ENCODE measurements around the gene ERI3.

ERI3 gene

GRCh38 chr1:44259090-44259489 is 96.0 kb downstream of the ERI3 start:
- DNase-seq: no peak

DNA sequence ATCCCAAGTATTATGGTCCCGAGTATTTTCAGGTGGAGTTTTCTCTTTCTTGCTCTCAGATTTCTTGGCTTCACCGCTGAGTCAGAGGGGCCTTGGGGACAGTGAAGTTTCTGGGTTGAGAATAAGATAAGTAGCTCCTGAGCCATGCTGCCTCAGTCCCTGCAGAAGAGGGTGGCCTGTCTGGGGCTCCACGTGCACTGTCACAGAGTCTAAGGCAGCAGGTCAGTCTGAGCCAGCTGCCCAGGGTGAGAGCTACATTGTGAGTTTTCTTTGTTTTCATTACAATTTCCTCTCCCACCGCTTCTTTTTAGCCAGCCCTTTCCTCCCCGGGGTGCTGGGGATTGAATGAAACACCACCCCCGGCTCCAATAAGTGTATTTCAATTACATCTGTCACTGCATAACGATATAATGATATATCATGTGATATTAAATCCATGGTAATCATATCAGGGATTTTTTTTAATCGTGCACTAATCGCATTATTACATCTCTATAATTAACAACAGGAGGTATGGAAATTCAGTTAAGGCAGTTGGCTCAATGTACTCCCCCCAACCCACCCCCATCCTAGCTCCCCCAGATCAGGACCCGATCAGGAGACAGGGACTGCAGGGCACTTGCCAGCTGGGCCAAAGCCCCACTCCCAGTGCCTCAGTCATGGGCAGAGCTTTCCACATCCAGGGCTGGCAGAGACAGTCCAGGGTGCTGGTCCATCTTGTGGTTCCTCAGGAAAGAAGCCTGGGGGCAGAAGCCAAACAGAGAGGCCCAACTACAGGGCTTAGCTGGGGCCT is 98.1 kb downstream of the ERI3 start:
- no peak for DNase-seq

DNA sequence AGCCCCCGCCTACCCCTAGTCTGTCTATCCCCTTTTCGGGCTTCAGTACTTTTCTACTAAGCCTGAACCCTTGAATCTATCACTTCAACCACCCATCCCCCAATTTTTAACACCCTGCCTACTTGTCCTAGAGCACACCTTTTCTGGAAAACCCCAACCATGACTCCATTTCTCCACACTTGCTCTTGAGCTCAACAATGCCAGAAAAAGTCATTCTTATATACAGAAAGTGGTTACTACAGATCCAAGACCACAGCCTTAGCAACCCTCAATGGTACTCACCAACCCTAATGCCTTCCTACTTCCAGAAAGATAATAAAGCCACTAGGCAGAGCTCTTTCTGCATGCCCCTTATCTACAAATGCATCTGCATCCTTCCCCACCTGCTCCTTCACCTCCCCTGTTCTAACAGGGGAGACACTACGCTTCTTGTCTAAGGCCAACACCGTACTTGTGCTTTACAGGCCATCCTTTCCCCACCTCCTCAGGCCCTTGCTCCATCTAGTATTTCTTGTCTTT is 100.6 kb downstream of the ERI3 start:
- no peak for DNase-seq

DNA sequence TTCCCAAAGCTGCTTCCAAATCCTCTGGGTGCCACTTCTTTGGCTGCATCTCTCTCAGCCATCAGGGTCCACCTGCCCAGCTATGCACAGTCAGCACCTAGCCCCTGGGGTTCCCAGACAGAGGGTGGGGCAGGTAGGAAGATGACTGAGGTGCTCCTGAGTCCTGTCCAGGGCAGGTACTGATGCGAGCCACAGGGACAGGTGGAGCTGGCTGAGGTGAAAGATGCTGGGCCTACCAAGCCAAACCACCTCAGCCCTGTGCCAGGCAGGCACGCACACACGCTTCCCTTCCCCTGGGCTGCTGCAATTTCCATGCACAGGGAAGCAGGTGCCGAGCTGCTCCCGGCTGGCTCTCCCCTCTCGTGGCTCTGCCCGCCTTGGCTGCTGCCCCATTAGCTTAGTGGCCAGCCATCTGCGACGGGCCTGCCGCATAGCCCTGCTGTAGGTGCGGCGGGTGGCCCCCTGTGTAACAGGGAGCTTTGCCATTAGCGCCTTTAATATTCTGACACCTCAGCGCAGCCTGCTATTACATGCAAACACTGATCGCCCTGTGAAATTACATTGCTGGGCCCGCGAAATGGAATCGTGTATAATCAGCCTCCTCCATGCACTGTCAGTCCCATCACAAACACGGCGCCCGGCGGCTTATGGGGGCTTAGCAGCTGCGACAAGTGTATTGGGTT is 102.9 kb downstream of the ERI3 start:
- DNase-seq: peak; percentile 44

GRCh38 chr1:44251486-44251885 is 103.6 kb downstream of the ERI3 start:
- DNase-seq: no peak

- DNase-seq: peak; percentile 55
Observed at GRCh38 chr1:44250068-44250781, 104.8 kb downstream of the ERI3 start.

DNA sequence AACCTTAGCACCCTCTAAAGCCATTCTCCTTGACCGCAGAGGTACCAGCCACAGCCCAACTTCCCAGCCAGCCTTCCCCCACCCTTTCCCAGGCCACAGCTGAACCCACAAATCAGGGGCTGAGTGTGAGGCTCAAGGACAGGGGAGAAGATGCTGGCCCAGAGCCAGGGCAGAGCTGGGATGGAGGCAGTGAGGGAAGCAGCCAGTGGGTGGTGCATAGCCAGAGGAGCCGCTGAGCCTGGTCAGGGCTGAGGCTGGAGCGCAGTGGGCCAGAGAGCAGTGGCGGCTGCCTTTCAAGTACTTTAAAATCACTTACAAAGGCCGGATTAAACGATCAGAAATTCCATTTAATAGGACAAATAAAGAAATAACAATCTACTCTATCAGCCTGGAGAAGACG is 105.5 kb downstream of the ERI3 start:
- DNase-seq: peak; percentile 56

DNA sequence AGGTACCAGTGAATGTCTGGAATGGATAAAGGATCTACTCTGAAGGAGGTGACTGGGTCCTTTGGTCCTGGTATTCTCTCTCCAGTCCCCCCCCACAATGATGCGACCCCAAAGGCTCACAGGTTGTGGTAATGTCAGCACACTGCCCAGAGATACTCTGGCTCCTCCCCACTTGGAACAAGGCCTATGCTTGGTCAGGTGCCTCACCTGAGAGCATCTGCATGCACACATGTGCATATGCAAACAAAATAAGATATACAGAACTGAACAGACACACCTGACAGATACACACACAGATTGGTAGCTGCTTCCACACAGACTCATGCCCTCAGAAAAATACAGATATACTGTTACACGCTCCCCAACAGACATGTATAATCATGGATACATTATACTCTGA is 108.3 kb downstream of the ERI3 start:
- DNase-seq: no peak

DNA sequence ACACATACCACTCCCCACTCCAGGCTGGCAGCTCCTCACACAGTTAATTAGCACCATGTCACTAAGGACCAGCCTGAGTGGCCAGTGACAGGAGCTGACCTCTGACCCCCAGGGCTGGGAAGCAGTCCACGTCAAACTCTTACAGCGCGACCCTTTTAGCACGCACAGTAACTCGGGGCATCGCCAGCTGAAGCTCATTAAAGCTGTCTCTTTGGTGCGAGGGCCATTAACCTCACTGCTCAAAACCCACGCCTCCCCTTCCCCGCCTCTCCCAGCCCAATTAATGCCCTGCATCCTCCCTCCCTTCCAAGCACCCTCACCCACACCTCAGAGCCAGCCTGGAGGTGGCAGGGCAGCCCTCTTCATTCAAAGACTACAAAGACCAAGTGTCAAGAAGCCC is 110.1 kb downstream of the ERI3 start:
- peak; percentile 47 for DNase-seq

DNA sequence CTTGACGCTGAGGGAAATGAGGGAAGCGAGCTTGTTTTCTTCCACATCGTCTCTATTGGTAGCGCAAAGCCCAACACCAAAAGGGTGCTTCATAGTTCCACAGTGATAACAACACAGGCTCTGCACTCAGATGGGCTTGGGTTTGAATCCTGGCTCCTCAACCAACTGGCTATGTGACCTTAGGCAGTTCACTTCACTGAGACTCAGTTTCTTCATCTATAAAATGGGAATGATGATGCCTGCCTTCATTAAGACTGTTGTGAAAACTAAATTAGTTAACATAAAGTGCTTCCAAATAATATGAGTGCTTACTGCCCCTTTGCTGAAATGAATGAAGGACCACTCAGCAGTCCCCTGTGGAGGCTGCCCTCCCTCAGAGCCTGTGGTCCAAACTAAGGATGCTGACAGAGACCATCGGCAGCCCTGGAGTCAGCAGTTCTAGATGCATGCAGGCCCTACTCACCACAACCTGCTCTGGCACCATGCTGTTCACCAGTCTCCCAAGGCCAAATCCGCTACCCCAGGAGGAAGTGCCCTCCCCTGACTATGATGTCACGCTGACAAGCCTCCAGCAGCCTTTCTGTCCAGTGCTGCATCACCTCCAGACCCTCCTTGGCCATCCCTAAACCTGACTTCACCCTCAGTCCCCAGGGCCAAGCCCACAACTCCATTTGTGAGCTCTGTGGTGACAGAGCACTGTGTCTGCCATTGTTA is 111.1 kb downstream of the ERI3 start:
- no peak for DNase-seq

DNA sequence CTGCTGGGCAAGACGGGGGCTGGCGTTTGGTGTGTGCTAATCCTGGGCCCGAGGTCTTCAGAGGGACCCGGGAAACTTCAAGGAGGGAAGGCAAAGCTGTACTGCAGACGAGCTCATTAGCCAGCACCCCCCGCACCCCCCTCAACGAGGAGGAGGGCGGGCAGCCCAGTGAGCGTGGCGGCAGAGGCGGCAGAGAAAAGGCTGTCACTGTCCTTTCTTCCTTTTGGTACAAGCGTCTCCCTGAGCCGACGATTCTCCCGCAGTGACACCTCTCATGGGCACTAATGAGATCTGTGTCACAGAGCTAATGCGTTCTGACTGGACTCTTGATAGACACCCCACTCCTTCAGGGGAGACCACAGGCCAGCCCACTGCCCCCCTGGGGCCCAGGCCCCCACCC is 112.3 kb downstream of the ERI3 start:
- DNase-seq: peak; percentile 61

- DNase-seq: peak; percentile 54
Observed at GRCh38 chr1:44240802-44241671, 114.0 kb downstream of the ERI3 start.

DNA sequence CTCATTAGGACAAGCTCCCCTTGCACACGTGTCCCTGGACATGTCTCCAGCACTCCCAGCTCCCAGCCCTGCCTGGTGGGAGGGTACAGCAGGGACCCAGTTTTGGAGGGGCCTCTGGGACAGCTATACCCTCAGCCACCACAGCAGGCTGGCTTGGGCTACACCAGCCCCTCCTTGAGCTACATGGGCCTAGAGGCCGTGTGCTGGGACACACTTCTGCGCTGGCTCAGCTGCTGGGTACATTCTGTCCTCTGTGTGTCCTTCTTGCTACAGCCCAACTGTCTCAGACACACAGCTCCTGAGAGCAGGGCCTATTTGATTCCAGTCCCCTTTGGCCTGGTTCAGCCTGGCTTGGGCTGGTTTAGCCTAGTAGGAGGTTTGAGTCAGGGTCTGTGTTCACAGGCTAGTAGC is 115.1 kb downstream of the ERI3 start:
- DNase-seq: no peak

DNA sequence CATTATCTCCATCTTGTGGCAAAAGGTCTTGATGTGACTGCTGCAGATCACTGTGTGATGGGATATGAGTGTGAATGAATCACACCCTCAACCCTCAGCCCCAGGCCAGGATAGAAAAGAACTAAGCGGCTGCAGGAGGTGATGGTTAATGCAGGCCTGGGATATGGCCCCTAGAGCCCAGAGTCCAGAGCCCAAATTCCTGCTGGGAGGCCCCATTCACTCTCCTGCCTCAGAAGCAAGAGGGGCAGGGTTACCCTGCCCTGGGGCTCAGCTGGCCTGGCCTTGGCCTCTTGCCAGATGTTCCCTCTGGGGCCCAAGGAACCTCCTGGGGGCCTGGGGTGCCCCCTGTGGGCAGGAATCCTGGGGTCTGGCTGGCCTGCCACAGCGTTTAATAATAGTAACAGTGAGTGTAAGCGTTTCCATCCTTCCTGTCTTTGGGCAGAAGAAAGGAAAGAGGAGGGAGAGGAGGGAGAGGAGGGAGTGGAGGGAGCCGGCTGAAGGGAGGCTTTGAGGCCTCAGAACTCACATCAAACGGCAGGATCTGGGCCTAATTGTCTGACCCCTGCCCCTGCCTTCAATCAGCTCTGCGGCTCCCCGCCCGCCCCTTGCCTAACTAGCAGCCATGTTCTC is 115.6 kb downstream of the ERI3 start:
- peak; percentile 76 for DNase-seq

DNA sequence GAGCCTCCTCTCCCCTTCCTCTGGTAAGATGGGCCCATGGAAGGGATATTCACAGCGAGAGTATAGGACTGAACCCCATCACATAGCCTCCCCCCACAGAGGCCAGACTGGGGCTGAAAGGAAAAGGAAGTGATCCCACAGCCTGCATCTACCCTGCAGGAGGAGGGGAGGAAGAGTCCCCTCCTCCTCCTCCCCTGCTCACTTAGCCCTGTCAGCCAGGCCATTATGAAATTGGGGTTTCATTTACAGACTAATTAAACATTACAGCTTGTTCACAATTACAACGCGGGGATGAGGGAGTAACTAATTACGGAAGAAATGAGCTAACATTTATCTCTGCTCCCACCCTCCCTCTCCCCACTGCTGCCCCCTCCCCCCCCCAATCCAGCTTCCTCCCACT is 116.4 kb downstream of the ERI3 start:
- DNase-seq: no peak

GRCh38 chr1:44237721-44238457 is 117.2 kb downstream of the ERI3 start:
- peak; percentile 88 for DNase-seq

DNA sequence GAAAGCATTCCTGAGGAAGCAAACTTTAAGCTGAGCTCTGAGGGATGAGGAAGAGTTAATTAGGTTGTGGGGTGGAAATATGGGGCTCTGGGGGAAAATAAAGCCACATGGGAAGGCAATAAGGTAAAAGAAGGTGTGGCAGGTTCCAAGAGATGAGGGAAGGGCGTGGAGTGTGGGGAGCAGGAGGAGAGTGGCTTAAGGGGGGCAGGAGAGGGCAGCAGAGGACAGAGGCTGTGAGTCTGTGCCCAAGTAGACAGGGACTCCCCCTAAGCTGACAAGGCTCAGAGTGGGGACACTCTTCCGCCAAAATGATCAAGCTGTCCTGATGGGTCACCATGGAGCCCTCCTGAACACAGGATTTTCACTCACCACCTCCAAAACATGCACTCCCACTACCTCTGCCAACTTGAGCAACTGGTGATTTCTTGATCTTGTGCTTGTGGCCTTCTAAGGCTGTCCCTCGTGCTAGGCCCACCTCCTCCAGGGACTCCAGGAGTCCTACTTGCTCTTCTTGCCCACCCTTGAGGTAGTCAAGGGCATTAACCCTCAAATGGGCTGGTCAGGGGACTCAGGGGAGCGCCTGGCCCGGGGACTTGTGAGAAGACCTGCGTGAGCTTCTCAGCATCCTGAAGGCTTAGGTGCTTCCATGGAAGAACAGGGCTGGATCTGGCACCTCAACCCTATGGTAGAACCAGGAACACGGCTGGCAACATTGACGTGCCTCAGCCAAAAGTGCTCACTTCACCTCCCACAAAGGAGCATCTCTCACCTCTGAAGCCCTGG is 118.4 kb downstream of the ERI3 start:
- DNase-seq: no peak

DNA sequence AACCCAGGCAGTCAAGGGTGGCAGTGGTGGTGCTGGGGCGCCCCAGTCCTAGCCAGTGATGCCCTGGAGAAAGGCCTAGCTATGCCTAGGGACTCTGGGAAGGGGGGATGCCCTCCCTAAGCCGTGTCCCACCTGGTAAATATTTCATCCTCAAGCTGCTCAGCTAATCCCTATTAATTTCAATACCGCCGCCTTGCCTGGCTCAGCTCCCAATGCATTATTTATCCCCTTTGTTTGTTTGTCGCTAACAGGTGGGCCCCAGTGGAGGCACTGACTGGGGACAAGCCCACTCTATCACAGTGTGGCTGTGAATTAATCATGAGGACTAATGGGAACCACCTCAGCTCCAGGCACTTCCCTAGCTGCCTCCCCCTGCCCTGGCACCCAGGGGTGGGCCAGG is 119.2 kb downstream of the ERI3 start:
- DNase-seq: peak; percentile 53

DNA sequence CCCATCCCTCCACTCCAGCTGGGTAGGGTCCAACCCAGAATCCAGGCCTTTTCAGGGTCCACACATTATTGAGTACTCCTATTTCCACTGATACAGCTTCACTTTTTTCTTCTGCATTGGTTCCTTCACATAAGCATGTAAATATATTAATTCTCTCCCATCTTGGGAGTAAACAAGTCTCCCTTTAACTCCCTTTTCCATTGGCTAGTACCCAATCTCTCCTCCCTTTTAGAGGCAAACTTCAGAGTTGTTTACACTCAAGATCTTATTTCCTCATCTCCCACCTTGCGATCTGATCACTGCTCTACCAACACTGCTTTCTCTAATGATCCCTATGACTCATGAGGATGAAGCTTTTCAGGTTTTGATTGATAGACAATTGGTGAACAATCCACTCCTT is 121.5 kb downstream of the ERI3 start:
- DNase-seq: no peak

GRCh38 chr1:44230796-44231195 is 124.3 kb downstream of the ERI3 start:
- no peak for DNase-seq

Data from retina (tissue), 1 donor.